Measurements from ENCODE around the gene NMRAL1.

- TF ChIP-seq, protein P1, sequence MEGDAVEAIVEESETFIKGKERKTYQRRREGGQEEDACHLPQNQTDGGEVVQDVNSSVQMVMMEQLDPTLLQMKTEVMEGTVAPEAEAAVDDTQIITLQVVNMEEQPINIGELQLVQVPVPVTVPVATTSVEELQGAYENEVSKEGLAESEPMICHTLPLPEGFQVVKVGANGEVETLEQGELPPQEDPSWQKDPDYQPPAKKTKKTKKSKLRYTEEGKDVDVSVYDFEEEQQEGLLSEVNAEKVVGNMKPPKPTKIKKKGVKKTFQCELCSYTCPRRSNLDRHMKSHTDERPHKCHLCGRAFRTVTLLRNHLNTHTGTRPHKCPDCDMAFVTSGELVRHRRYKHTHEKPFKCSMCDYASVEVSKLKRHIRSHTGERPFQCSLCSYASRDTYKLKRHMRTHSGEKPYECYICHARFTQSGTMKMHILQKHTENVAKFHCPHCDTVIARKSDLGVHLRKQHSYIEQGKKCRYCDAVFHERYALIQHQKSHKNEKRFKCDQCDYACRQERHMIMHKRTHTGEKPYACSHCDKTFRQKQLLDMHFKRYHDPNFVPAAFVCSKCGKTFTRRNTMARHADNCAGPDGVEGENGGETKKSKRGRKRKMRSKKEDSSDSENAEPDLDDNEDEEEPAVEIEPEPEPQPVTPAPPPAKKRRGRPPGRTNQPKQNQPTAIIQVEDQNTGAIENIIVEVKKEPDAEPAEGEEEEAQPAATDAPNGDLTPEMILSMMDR (IDR thresholded peaks at IDR 0.05 in 2 of 3, conservative IDR thresholded peaks at IDR 0.05 in 1 of 3; ENCODE audit: control insufficient read depth in 2 of 3, extremely low read depth in 1 of 3, insufficient read depth in 1 of 3, low read depth in 3 of 3, low read length in 3 of 3) = no peak
- TF ChIP-seq GABPA (IDR thresholded peaks at IDR 0.05; ENCODE audit: low read depth) (no peak), ZNF384 (IDR thresholded peaks at IDR 0.05; ENCODE audit: borderline replicate concordance, low read depth, low read length) (no peak), MXI1 (IDR thresholded peaks at IDR 0.05; ENCODE audit: low read depth, low read length) (no peak), CREM (IDR thresholded peaks at IDR 0.05; ENCODE audit: low read depth) (no peak), POLR2AphosphoS5 (IDR thresholded peaks at IDR 0.05; ENCODE audit: low read length) (no peak), CEBPB (IDR thresholded peaks at IDR 0.05; ENCODE audit: borderline replicate concordance in 1 of 2, low read depth in 2 of 2, low read length in 2 of 2) (no peak)
These were observed 19.3 kb downstream of the NMRAL1 start for GRCh38 chr16:4455081-4455480.

All from GM12878 (cell line).